ENCODE results near the gene DHX8. TPM values are rescaled to one million over a fixed set of nuclear protein-coding genes. Genes with fewer than 3 reads are reported as not detected.

The DHX8 gene
- polyA plus RNA-seq, 1 of the 3 experiments (the other 2 are of a cell fraction), result 31.3 TPM

DNA sequence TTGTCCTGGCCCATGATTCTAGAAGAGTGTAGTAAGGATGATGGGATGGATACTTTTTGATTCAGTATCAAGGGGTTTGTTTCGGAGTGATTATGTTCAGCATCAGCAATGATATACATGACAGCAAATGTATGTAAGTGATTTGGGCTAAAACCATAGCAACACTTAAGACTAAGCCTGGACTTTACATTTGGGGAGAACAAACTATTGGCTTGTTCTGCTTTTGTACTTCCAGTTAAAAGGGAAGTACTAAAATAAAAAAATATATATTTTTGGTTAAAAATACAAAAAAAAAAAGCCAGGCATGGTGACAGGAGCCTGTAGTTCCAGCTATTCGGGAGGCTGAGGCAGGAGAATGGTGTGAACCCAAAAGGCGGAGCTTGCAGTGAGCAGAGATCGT is 20.5 kb upstream of the DHX8 start:
- Histone ChIP-seq H3F3A (replicated peaks; ENCODE audit: insufficient read depth) (peaks cover 11% of the 10 kb centered on the region), H3K4me3 (ENCODE audit: low read depth in 2 of 2, low read length in 1 of 2) (no peak overlapping the region), H4K20me1 (ENCODE audit: insufficient read depth) (no peaks in the 10 kb centered on the region), H2AFZ (ENCODE audit: low read depth) (no peak overlapping the region), H3K9me3 (no peaks in the 10 kb centered on the region), H3K27me3 (ENCODE audit: insufficient read depth) (no peaks in the 10 kb centered on the region), H3K9me2 (no peaks in the 10 kb centered on the region), H3K79me2 (ENCODE audit: insufficient read depth) (no peaks in the 10 kb centered on the region), H3K4me1 (ENCODE audit: control insufficient read depth in 1 of 2, insufficient read depth in 2 of 2, low read depth in 1 of 2, low read length in 1 of 2) (peaks cover 4% of the 10 kb centered on the region in 2 experiments; a peak in 2 of 4 replicates), H3K4me2 (no peak overlapping the region), H3K27ac (ENCODE audit: low read depth in 2 of 2, low read length in 1 of 2) (no peak overlapping the region), H3K9ac (no peak overlapping the region), H3K36me3 (replicated peaks in 1 of 2; ENCODE audit: control insufficient read depth in 1 of 2, insufficient read depth in 2 of 2, low read length in 1 of 2) (no peaks in the 10 kb centered on the region)
- TF ChIP-seq MEF2A (IDR thresholded peaks at IDR 0.05; ENCODE audit: borderline replicate concordance, low read depth), result no peak
- TF ChIP-seq, protein P1, sequence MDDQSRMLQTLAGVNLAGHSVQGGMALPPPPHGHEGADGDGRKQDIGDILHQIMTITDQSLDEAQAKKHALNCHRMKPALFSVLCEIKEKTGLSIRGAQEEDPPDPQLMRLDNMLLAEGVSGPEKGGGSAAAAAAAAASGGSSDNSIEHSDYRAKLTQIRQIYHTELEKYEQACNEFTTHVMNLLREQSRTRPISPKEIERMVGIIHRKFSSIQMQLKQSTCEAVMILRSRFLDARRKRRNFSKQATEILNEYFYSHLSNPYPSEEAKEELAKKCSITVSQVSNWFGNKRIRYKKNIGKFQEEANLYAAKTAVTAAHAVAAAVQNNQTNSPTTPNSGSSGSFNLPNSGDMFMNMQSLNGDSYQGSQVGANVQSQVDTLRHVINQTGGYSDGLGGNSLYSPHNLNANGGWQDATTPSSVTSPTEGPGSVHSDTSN (IDR thresholded peaks at IDR 0.05), result no peak
- no peak for TF ChIP-seq SMC3 (IDR thresholded peaks at IDR 0.05; ENCODE audit: low read depth, low read length)
- no peak for TF ChIP-seq EZH2phosphoT487 (IDR thresholded peaks at IDR 0.05; ENCODE audit: borderline replicate concordance, low read depth)
- TF ChIP-seq GATA2 (CRISPR knock-in tag; IDR thresholded peaks at IDR 0.05), result no peak
- no peak for TF ChIP-seq GABPA (IDR thresholded peaks at IDR 0.05; ENCODE audit: low read depth)
- no peak for TF ChIP-seq POLR2AphosphoS5 (IDR thresholded peaks at IDR 0.05; ENCODE audit: low read depth, low read length)
- TF ChIP-seq TCF12 (IDR thresholded peaks at IDR 0.05), result no peak
- TF ChIP-seq SIN3A (IDR thresholded peaks at IDR 0.05; ENCODE audit: borderline replicate concordance, low read depth, low read length), result no peak
- TF ChIP-seq MXI1 (IDR thresholded peaks at IDR 0.05; ENCODE audit: low read depth, low read length), result no peak
- no peak for TF ChIP-seq FOXJ3 (CRISPR knock-in tag; IDR thresholded peaks at IDR 0.05)
- no peak for TF ChIP-seq REST (IDR thresholded peaks at IDR 0.05; ENCODE audit: low read depth, low read length)
- no peak for TF ChIP-seq FOXM1 (IDR thresholded peaks at IDR 0.05; ENCODE audit: low read depth)
- TF ChIP-seq RAD21 (IDR thresholded peaks at IDR 0.05; ENCODE audit: low read length), result no peak
- no peak for TF ChIP-seq FOSL2 (IDR thresholded peaks at IDR 0.05; ENCODE audit: borderline replicate concordance, low read depth)
- TF ChIP-seq TAF1 (IDR thresholded peaks at IDR 0.05; ENCODE audit: borderline replicate concordance, low read depth, low read length), result no peak
- no peak for TF ChIP-seq ELF1 (IDR thresholded peaks at IDR 0.05)
- 88% methylated on average over 4 of the region's 4 CpGs for WGBS (ENCODE audit: low lambda C conversion rate)
- ChIA-PET POLR2A (no interaction called here), CTCF (interaction anchor here (2.0 to 2.5 kb wide), 2 partner anchors 20 to 69 kb away, joined by 6 to 13 read pairs; partner anchors contain the start of gene DHX8)
- no peak for DNase-seq

Data from SK-N-SH (cell line).